ENCODE results near the gene PCGF6.
"Not testable (repeated sequence)": the region's sequence is repeated elsewhere in the genome, so short reads cannot be mapped to it uniquely, and the experiment has no call there.

PCGF6 gene

GRCh38 chr10:103382769-103383168, 31.8 kb upstream of the PCGF6 start:
- TF ChIP-seq, protein P1, sequence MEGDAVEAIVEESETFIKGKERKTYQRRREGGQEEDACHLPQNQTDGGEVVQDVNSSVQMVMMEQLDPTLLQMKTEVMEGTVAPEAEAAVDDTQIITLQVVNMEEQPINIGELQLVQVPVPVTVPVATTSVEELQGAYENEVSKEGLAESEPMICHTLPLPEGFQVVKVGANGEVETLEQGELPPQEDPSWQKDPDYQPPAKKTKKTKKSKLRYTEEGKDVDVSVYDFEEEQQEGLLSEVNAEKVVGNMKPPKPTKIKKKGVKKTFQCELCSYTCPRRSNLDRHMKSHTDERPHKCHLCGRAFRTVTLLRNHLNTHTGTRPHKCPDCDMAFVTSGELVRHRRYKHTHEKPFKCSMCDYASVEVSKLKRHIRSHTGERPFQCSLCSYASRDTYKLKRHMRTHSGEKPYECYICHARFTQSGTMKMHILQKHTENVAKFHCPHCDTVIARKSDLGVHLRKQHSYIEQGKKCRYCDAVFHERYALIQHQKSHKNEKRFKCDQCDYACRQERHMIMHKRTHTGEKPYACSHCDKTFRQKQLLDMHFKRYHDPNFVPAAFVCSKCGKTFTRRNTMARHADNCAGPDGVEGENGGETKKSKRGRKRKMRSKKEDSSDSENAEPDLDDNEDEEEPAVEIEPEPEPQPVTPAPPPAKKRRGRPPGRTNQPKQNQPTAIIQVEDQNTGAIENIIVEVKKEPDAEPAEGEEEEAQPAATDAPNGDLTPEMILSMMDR (IDR thresholded peaks at IDR 0.05; ENCODE audit: low read depth, low read length) = no peak
- H3K4me3 ChIP-seq (ENCODE audit: low read depth, low read length) = no peak overlapping the region

DNA sequence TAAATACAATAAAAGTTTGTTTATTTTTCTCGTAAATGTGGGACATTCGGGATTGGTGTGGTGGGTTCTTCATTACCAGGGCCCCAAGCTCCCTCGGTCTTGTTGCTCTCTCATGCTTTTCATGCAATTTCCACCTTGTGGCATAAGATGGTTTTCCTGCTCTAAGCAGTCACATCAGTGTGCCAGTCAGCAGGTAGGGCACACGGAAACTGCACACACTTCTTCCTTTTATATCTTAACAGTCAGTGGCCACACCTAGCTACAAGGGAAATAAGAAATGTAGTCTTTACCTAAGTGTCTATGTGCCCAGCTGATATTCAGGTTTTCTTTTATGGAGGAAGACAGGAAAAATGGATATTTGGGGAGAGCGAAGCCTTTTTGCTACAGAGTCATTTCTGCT, 23.3 kb upstream of the PCGF6 start:
- no peak overlapping the region for H3K4me3 ChIP-seq (ENCODE audit: low read depth, low read length)
- TF ChIP-seq, protein P1 (IDR thresholded peaks at IDR 0.05; ENCODE audit: low read depth, low read length) = no peak

DNA sequence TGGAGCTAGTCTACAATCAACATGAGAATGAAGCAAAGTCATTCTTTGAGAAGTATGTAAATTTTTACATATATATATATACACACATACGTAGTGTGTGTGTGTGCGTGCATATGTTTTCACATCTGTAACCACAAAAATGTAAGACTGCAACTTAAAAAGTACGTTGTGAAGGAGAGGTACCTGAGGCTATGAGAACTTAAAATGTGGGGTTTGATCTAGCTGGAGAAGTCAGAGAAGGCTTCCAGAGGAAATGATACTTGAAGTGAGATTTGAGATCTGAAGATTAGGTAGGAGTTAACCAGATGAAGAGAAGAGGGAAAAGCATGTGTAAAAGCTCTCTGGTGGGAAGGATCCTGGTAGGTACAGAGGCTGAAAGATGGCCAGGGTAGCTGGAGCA, 22.6 kb upstream of the PCGF6 start:
- TF ChIP-seq, protein P1 (IDR thresholded peaks at IDR 0.05; ENCODE audit: low read depth, low read length) = no peak
- no peak overlapping the region for H3K4me3 ChIP-seq (ENCODE audit: low read depth, low read length)

- TF ChIP-seq, protein P1 (IDR thresholded peaks at IDR 0.05; ENCODE audit: low read depth, low read length) = no peak
Measured at GRCh38 chr10:103367782-103368518, 17.0 kb upstream of the PCGF6 start, which contains the start of gene TAF5. TSS of gene TAF5 (plus strand) at chr10:103367976. CDS start at chr10:103367990, 14 bp downstream.

GRCh38 chr10:103367379-103367781, 16.4 kb upstream of the PCGF6 start:
- TF ChIP-seq, protein P1 (IDR thresholded peaks at IDR 0.05; ENCODE audit: low read depth, low read length) = no peak

More at GRCh38 chr10:103367782-103368518, 17.0 kb upstream of the PCGF6 start, which contains the start of gene TAF5:
- peak within 1 kb of the TSS; percentile 83 for H3K4me3 ChIP-seq (ENCODE audit: low read depth, low read length)

DNA sequence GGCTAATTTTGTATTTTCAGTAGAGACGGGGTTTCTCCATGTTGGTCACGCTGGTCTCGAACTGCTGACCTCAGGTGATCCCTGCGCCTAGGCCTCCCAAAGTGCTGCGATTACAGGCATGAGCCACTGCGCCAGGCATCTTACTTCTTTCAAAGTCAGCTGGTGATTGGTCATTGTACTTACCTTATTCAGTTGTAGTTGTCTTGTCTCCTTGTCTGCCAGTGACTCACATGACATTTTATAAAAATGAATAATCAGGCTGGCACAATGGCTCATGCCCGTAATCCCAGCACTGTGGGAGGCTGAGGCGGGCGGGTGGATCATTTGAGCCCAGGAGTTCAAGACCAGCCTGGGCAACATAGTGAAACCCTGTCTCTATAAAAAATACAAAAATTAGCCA, 9.9 kb upstream of the PCGF6 start:
- not testable (repeated sequence) for H3K4me3 ChIP-seq (ENCODE audit: low read depth, low read length)

More at GRCh38 chr10:103367379-103367781, 16.4 kb upstream of the PCGF6 start:
- peak overlapping the region; percentile 83 for H3K4me3 ChIP-seq (ENCODE audit: low read depth, low read length)

DNA sequence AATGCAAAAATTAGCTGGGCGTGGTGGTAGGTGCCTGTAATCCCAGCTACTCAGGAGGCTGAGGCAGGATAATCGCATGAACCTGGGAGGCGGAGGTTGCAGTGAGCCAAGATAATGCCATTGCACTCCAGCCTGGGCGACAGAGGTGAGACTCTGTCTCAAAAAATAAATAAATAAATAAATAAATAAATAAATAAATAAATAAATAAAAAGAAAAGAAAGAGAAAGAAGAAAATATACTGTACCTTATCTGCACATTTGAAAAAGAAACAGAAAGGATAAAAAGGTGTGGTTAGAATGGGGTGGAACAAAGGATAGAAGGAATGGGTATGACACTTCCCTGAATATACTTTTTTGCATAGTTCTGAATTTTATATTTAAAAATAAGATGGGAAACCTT, 8.6 kb upstream of the PCGF6 start:
- H3K4me3 ChIP-seq (ENCODE audit: low read depth, low read length) = not testable (repeated sequence)

- no peak overlapping the region for H3K4me3 ChIP-seq (ENCODE audit: low read depth, low read length)
- TF ChIP-seq, protein P1 (IDR thresholded peaks at IDR 0.05; ENCODE audit: low read depth, low read length) = no peak
Measured at GRCh38 chr10:103355906-103356599, 5.1 kb upstream of the PCGF6 start.

GRCh38 chr10:103354567-103354966, 3.6 kb upstream of the PCGF6 start:
- not testable (repeated sequence) for H3K4me3 ChIP-seq (ENCODE audit: low read depth, low read length)

Data from WI38 (cell line).